ENCODE data around the gene CASZ1. TPM values are rescaled to one million over a fixed set of nuclear protein-coding genes. Genes with fewer than 3 reads are reported as not detected.

The CASZ1 gene
- total RNA-seq, 1 donor from 2014 or later: 11.8 TPM

DNA sequence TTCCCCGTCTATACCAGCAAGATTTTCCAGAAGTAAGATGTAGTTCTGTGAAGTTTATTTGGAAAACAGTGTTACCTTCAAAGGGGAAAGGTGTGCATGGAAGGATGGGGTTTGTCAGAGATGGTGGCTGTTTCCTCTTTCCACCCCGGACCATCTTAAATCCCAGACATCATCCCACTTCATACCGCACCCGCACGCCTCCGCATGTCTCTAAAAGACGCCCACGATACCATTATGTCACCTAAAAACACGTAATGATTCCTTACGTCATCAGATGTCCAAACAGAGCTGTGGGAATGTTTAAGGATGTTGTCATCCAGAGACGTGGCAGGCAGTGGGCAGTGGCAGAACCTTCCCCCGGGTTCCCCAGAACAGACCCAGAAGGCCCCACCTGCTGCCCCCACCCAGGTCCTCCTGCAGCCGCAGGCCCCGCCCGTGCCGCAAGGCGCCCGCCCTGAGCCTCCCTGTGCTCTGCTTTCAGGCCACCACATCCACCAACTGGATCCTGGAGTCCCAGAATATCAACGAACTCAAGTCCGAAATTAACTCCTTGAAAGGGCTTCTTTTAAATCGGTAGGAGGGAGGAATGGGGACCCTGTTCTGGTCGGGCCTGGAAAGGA, 169.5 kb downstream of the CASZ1 start:
- no peak overlapping the region for H3K4me3 ChIP-seq (ENCODE audit: low read depth, low read length)
- TF ChIP-seq, protein P1, sequence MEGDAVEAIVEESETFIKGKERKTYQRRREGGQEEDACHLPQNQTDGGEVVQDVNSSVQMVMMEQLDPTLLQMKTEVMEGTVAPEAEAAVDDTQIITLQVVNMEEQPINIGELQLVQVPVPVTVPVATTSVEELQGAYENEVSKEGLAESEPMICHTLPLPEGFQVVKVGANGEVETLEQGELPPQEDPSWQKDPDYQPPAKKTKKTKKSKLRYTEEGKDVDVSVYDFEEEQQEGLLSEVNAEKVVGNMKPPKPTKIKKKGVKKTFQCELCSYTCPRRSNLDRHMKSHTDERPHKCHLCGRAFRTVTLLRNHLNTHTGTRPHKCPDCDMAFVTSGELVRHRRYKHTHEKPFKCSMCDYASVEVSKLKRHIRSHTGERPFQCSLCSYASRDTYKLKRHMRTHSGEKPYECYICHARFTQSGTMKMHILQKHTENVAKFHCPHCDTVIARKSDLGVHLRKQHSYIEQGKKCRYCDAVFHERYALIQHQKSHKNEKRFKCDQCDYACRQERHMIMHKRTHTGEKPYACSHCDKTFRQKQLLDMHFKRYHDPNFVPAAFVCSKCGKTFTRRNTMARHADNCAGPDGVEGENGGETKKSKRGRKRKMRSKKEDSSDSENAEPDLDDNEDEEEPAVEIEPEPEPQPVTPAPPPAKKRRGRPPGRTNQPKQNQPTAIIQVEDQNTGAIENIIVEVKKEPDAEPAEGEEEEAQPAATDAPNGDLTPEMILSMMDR (conservative IDR thresholded peaks at IDR 0.05; ENCODE audit: low read depth, low read length): no peak
- DNase-seq (ENCODE audit: low read depth): no peak

DNA sequence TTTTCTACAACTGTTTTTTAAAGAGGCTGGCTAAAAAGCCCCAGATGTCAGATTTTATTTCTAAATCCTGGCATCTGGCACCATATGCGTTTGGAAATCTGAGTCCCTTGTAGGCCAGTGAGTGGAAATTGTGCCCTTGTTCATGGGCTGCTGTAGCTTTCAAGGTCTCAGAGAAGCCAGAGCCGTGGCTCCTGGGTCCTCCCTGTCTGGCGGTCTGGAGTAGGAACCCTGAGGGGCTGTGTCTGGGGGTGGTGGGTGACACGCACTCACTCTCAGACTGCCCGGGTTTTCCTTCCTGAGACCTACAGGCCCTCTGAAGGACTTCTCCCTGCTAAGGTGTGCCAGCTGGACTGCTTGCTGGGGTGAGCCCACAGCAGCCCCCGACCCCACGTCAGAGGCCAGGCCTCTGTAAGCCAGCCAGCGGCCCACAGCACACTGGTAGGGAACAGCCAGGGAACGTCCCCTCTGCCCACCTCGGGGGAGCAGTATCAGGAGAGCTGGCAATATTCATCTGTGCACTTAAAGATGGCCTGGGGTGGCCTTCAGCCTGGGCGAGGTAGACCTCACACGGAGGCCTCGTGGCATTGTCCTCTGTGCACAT, 170.2 kb downstream of the CASZ1 start:
- no peak for DNase-seq (ENCODE audit: low read depth)
- H3K4me3 ChIP-seq (ENCODE audit: low read depth, low read length): no peak overlapping the region
- TF ChIP-seq, protein P1 (conservative IDR thresholded peaks at IDR 0.05; ENCODE audit: low read depth, low read length): no peak

DNA sequence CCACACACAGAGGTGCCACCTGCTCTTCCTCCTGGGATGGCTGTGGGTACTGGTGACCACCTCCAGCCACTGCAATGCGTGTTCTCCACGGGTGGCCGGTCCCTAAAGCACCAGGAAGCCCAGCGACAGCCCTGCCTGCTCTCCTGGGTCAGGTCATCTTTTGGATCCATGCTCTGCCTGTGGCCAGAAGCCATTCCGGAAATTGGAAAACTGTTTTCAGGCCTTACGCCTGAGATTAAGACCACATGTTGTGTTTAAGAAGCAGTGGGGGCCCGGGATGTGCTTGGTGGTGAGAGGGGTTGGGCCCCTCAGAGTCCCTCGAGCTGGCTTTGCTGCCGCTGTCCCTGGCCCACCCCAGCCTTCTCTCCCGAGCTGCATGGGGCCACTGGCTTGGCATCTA, 170.9 kb downstream of the CASZ1 start:
- TF ChIP-seq, protein P1 (conservative IDR thresholded peaks at IDR 0.05; ENCODE audit: low read depth, low read length): no peak
- no peak for DNase-seq (ENCODE audit: low read depth)

DNA sequence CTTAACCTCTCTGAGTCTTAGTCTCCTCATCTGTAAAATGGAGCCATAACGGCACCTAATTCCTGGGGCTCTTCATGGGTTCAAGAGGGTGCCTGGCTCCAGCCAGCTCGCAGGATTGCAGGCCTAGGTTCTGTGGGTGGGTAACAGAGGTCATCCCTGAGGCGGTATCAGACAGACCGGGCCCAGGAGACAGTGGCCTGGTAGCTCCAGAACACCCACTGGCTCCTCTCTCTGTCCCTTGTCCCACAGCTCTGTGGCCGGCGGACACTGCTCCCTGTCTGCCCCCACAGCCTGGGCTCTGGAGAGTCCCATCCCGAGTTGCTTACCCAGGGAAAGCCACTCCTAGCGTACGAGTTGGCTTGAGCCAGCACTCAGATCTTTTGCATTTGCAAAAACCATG, 171.4 kb downstream of the CASZ1 start:
- TF ChIP-seq, protein P1 (conservative IDR thresholded peaks at IDR 0.05; ENCODE audit: low read depth, low read length): no peak
- DNase-seq (ENCODE audit: low read depth): no peak

More for the DNA sequence above, 170.9 kb downstream of the CASZ1 start:
- H3K4me3 ChIP-seq (ENCODE audit: low read depth, low read length): no peak overlapping the region

DNA sequence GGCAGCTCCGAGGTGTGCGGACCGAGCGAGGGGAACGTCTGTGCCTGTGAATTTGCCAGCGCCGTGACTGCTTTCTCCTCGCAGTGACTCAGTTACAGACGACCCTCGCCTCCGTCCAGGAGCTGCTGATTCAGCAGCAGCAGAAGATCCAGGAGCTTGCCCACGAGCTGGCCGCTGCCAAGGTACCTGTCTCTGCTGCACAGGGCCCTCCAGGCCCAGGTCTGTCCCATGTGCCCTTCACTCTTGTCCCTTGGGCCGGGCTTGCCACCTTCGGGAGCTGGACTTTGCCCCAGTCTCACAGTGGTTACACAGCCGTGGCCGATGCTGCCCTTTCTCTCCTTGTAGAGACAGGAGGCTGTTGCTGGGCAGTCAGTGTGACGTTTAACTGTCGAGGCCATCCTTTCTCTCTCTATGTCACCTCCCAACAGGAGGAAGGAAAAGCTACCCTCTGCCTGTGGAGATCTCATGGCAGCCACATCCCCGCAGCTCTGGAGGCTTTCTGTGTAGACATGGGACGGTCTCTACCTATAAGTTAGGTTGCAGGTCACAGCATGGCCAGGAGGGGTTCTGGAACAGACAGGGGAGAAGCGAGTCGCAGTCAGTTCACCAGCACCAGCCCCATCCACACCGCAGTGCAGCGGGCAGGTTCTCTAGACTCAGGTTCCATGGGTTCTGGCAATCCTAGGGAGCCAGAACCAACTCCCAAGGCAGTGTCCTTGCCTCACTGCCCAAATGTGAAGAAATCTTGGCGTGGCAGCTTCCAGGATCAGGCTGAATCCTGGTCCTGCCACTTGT, 172.0 kb downstream of the CASZ1 start:
- no peak overlapping the region for H3K4me3 ChIP-seq (ENCODE audit: low read depth, low read length)
- TF ChIP-seq, protein P1 (conservative IDR thresholded peaks at IDR 0.05; ENCODE audit: low read depth, low read length): no peak
- no peak for DNase-seq (ENCODE audit: low read depth)

More for the DNA sequence above, 171.4 kb downstream of the CASZ1 start:
- no peak overlapping the region for H3K4me3 ChIP-seq (ENCODE audit: low read depth, low read length)

DNA sequence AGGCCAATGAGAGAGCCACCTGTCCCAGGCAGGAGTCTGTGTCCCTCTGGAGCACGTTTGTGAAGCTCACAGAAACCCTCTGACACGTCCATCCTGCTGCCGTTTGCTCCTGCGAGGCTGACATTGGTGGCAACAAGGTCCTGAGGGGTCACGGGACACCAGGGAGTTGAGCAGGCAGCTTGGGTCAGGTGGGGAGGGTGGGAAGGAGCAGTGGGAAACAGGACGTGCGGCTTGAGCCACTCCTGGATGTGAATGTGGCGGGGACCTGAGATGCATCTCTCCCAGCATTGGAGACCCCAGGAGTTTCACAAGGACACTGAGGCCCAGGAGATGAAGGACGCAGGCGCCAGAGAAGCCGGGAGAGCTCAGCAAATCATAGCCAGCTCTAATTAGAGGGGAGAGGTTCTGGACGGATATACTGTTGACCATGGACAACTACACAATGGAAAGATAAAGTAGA, 172.7 kb downstream of the CASZ1 start:
- no peak overlapping the region for H3K4me3 ChIP-seq (ENCODE audit: low read depth, low read length)
- TF ChIP-seq, protein P1 (conservative IDR thresholded peaks at IDR 0.05; ENCODE audit: low read depth, low read length): no peak
- no peak for DNase-seq (ENCODE audit: low read depth)

Data from epithelial cell of proximal tubule (primary cell).